ENCODE results near the gene DMBX1.

The DMBX1 gene

DNA sequence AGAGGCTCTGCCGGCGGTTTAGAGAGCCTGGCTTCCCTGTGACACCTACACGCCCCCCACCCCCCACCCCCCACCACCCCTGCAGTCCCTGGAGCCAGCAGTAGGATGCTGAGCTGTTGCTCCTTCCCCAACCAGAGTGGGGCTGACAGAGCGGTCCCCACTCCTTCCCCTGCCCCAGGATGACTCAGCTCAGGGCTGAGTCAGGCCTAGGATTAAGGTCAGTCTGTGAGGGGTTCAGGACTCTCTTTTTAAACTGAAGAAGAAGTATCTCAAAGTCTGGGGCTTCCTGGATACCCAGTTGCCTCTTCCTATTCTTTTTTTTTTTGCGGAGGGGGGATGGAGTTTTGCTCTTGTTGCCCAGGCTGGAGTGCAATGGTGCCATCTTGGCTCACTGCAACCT is 19.1 kb downstream of the DMBX1 start:
- DNase-seq: no peak

DNA sequence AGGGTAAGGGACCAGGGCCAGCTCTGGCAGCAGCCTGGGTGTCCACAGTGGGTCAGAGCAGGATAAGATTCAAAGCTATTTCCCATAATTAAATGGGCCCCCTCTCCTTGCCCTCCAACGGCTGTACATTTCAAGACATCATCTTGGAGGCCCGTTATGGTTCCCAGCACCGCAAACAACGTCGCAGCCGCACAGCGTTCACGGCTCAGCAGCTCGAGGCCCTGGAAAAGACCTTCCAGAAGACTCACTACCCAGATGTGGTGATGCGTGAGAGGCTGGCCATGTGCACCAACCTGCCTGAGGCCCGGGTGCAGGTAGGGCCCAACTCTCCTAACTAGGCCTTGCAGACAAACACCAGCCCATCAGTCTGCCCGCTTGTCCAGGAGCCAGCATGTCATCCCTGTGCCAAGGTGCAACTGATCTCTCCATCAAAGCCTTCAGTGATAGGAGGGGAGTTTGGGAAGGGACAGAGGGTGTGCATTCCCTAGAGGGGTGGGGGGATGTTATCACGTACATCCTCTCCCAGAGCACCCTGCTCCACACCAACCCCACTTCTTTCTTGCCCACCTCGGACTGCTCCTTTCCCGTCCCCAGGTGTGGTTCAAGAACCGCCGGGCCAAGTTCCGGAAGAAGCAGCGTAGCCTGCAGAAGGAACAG is 20.8 kb downstream of the DMBX1 start:
- DNase-seq: no peak

DNA sequence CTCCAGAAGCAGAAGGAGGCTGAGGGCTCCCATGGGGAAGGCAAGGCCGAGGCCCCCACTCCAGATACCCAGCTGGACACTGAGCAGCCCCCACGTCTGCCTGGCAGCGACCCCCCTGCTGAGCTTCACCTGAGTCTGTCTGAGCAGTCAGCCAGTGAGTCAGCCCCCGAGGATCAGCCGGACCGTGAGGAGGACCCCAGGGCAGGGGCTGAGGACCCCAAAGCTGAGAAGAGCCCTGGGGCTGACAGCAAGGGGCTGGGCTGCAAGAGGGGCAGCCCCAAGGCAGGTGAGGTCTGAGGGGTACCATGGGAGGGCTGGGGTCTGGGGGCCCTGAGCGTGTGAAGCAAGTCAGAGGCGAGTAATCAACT is 21.3 kb downstream of the DMBX1 start:
- no peak for DNase-seq

DNA sequence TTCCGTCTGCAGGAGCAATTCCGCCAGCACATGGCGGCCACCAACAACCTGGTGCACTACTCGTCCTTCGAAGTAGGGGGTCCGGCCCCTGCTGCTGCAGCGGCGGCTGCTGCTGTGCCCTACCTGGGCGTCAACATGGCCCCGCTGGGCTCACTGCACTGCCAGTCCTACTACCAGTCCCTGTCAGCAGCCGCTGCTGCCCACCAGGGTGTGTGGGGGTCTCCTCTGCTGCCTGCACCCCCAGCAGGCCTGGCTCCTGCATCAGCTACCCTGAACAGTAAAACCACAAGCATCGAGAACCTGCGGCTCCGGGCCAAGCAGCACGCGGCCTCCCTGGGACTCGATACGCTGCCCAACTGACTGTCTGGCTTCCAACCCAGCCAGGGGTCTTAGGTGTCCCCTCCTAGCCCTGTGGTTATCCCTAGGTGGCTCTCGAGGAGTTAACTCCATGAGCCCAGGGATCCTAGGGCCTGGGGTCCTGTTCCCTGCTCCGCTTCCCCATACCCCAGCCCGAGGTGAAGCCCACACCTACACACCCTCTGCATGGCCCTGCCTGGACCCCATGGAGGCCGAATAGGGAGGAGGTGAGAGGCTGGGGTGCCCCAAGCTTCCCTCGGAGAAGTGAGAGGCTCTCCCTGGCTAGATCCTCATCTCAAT is 22.6 kb downstream of the DMBX1 start:
- no peak for DNase-seq

DNA sequence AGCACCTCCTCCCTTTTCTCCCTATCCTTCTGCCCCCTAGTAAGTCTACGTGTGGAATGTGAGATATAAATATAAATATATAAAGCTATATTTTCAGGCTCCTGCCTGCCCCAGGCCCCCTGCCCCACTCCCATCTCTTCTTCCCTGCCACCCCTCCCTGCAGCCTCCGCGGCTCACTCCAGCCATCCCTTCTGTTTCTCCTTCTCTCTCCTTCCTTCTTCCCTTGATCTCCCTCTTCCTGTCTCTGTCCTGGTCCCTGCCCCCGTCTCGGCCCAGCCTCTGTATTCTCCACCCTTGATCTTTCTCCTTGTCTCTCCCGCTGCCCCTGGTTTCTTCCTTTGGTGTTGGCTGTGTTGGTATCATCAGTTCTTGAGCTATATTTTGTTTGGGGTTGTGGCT is 23.2 kb downstream of the DMBX1 start:
- DNase-seq: no peak

DNA sequence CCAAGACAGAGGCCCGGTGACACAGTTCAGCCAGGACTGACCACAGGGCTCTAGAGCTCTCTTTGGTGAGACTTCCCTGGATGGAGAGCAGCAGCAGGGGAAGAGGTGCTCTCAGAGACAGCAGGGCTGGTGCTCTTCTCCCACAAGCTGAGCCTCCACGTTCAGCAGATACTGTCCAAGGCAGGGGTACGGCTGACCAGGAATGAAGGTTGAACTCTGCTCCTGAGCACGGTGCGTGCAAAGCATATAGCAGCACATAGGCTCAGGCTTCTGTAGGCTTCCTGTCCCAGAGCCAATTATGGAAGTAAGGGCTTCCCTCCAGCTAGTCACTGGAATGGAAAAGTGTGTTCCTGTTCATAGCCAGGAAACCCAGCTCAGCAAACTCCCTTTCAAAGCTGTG is 23.9 kb downstream of the DMBX1 start:
- DNase-seq: no peak

DNA sequence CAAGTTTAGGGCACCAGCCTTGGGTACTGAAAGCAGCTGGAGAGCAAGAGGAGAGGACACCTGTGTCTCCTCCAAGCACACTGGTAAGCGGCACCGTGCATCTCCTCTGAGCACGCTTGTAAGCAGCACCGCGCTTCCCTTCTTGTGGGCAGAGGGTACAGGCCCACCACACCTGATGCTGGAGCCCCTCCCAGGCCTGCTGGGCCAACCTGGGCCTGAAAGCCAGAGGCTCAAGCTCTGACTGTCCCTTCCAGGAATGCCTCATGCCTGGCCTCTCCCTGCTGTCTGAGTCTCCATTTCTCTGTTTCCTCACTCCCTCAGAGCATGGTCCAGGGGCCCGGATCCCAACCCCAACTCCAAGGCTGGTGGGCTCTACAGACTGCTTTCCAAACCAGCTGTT is 25.9 kb downstream of the DMBX1 start:
- DNase-seq: no peak

DNA sequence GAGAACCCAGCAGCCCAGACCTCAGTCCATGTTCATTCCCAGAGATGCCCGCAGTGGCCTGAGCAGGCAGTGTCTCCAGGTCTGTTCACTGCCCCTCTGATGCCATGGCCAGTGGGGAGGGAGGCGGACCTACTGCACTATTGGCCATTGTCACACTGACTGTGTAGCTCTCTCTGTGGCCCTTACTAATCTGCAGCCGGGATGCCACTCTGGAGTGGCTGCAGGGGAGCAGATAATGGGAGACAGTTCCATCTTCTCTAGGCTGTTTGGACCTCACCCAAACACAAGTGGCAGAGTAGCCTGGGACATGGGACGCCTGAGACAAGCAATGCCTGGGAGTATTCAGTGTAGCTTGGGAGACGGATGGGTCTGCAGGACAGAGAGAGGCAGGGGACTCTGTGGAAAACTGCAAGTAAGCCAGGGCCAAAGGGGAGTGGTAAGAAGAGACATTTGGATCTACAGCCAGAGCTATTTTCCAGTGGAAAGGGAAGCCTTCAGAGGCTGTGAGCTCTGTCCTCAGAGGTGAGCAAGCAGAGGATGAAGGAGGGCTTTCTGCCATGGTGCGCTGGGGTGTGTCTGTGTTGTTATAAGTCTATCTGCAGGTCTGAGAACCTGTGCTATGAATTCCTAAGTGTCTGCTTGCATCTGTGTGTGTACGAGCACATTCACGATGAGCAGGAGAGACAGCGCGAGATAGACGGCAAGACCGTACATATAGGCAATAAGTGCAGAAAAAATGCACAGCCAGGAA is 26.7 kb downstream of the DMBX1 start:
- DNase-seq: no peak

DNA sequence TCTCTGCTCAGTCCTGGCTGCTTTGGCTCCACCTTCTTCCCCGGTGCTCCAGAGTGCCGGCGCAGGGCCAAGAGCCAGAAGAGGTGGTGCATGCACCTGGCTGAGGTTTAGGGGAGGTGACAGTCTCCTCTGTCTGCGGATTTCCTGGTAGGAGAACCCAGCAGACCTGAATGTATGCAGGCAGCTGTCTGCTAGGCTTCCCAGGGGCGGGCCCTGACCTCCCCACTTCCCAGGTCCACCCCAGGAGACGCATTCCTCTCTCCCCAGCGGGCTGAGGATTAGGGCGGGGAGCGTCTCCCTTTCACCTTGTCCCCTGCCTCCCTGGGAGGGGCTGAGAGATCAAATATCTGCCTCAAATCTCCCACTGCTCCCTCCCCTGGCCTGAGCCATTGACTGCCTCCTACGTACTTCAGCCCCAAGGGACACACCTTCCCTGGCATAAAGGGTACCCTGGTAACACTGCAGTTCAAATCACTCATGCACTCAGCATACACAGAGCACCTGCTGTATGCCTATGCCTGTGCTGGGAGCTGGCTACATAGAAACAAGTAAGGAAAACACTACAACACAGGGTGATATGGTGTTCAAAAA is 27.5 kb downstream of the DMBX1 start:
- peak; percentile 86 for DNase-seq

DNA sequence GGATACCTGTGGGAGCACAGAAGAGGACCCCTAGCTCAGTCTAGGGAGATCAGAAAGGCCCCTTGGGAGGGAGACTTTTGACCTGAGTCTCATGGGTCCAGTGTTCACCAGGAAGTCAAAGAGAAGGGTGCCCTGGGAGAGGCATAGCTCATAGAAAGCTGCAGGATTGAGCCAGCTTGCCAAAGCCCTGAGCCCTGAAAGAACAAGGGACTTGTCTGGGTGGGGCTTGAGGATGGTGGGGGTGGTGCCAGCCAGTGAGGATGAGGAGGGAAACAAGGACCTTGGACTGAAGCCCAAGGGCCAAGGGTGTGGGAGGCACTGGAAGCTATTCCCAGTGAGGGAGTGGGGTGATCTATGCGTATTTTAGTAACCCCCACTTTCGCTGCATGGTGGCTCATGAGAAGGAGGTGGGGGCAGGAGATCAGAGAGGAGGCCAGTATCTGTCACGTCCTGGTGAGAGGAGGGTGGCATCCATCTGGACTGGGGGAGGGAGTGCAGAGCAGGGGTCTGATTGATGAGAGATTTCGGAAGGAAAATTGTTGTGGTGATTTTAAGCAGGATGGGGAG is 28.4 kb downstream of the DMBX1 start:
- DNase-seq: no peak

DNA sequence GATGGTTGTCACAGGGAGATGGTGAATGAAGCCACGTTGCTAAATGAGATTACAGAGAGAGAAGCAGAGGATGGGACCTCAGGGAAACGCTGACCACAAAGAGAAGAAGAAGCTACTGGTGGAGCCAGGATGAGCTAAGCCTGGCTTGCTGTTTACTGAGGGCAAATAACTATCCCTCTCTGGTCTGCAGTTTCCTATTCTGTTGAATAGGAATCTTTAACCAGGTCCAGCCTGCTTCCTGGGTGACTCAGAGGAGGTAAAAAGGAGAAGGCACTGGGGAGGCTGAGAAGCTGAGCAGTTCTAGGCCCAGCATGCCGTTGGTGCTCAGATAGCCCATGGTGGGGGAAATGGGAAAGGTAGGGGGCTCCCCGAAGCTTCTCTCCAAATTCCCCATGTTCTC is 29.6 kb downstream of the DMBX1 start:
- DNase-seq: no peak

DNA sequence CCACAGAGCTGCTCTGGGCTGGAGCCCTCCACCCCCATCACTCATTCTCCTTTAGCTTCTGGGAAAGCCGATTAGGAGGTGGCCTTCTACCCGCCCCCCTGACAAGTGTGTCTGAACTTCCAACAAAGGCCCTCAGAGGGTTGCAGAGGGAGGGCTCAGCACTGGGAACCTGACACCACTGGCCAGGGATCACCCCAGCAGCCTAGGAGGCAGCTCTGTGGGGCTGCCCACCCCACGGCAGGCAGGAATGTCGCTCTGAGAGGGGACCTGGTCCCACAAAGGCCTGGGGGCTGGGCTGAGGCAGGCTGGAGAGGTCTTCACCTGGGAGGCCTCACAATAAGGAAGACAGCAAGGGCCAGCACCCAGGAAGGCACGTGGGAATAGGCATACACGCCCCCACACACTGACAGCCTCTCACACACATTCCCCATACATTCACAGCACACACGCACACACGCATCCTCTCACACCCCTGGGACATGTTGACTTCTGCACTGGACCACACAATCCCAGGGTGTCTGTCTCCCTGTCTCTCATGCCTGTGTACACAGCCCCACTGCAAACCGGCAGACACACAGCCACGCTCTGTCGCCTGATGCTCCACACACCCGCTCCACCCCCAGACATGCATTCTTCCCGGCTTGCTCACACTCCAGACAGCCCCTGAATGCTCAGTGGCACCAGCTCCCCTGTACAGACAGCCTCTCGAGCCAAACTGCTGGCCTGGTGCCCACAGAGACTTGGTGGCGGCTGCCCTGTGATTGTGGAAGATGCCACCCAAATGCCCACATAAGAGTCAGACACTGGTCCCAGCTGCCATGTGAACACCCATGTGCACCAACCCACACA is 30.7 kb downstream of the DMBX1 start:
- no peak for DNase-seq

DNA sequence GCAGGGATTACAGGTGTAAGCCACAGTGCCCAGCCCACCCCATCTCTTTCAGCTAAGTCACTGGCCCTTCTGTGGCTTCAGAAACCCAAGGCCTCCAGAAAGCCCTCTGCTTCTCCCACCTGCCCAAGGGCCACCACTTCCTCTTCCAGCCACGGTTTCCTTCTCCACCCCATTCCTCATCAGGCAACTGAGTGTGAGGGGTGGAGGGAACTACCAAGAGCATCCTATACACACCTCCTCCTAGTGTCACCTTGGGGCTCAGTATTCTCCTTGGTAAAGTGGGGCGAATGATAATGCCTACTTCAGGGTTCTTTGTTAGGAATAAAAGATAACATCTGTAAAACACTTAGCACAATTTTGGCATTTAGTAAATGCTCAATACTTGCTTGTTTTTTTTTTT is 31.8 kb downstream of the DMBX1 start:
- no peak for DNase-seq

DNA sequence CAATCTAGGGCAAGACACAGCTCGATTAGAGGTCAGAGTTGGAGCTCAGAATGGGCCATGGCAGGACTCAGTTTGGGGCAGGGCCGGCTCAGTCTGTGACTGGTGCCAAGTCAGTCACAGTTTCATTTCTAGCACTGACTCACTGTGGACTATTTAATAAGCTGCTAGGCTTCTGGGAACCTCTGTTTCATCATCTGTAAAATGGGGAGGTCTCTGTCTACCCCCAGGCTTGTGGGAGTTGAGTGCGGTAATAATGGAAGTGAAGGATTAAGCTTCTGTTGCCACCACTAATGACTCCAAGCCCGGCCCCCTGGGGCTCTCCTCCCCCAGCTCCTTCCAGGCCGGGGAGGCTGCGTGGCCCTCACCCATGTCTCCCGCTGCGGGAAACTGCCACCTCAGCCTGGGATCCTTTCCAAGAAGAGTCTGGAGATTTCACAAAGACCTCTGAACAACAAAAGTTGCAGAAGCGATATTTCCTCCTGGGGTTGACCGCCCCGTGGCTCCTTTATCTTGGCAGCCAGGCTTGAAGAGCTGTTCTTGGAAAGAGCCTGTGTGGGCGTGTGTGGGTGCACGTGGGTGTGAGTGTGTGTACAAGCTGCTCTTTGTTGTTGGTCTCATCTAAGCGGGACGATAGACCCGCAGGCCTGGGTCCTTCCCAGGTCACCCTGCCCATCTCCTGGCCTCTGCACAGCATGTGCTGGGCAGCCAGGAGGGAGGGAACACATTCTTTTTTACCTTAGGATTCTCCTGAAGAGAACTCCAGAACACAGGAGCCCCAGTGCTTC is 32.7 kb downstream of the DMBX1 start:
- DNase-seq: no peak

DNA sequence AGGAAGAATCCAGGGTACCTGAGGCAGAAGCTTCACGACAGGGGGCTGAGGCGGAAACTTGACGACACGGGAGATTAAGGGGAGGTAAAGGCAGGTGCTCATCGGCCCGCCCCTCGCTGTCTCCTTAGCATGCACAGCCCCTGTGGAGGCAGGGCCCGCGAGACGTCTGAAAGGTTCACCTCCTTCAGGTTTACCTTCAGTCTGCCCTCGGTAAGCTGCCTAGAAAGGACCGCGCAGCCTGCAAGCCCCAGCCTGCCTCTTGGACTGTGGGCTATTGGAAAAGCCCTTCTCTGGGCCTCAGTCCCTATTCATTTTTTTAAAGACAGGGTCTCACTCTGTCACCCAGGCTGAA is 33.3 kb downstream of the DMBX1 start:
- DNase-seq: no peak

DNA sequence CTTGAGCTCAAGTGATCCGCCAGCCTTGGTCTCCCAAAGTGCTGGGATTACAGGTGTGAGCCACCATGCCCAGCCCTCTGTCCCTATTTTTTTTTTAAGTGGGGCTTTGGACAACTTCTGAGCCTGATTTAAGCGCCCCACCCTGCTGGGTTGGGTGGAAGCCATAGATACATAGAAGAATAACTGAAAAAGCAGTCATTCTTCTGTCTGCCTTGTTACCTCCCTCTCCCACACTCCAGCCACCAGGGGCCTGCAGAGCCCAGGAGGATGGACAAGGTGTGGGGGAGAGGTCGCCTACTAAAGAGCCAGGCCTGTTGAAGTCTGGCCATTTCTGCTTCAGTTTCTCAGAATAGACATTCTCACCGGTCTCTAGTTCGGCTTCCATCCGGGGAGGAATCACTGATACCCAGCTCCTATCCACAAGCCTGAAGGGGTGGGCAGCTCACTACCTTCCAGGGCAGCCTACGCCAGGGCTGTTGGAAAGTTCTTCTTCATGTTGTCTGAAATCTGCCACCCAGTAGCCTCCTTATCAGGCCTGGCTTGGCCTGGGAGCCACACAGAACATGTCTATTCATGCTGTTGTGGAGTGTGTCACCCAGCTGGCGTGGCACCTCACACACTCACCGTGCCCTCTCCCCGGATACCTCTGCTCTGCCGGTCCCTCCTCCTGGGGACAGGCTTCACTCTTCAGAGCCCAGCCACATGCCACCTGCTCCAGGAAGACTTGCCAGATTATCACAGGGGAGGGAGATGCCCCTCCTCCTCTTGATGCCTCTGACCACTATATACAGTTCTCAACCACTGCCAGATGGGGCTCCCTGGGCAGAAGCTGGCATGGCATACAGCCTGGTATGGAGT is 34.1 kb downstream of the DMBX1 start:
- no peak for DNase-seq

DNA sequence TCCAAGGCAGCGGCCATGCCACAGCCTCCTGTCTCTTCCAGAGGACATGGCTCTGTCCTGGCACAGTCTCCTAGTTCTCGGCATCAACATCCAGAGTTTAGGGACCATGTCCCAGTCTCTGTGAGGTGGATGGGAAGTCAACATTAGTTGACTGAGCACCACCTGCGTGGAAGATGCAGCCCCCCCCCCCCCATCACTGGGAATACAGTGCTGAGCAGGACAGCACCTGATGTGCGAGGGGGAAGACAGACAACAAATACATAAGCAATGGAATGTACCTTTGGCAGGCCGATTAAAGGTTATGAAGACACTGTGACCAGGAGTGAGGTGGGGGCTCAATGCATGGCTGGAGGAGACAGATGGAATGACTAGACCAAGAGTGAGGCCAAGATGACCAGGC is 35.2 kb downstream of the DMBX1 start:
- no peak for DNase-seq

DNA sequence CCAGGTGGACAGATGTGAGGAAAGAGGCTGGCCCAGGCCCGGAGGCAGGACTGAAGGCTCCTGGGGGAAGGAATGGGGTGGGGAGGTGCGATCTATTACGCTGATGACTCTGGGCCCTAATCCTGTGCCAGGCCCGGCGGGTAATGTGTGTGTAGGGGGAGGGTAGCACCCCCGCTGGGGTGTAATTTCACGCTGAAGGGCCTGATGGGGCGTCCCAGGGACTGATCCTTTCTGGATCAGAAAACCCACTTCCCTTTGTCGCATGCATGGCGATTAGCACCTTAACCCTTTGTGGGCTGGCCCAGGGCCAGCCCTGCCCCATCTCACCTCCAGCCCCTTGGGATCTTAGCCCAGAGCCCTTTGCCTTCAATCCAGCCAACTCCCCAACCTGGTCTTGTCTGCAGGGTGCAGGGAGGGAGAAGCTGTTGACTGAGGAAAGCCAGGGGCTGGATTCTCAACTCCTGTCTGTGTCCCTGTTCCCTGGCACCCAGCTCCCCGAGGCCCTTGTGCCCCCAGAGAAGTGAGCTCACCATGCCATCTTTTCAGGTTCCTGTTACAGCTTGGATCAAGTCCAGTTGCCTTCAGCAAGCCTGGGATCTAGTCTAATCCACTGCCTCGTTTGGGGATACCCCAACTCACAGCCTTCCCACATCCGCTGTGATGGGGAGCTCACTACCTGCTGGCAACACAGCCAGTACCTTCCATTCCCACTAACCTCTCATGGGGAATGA is 35.8 kb downstream of the DMBX1 start:
- no peak for DNase-seq

DNA sequence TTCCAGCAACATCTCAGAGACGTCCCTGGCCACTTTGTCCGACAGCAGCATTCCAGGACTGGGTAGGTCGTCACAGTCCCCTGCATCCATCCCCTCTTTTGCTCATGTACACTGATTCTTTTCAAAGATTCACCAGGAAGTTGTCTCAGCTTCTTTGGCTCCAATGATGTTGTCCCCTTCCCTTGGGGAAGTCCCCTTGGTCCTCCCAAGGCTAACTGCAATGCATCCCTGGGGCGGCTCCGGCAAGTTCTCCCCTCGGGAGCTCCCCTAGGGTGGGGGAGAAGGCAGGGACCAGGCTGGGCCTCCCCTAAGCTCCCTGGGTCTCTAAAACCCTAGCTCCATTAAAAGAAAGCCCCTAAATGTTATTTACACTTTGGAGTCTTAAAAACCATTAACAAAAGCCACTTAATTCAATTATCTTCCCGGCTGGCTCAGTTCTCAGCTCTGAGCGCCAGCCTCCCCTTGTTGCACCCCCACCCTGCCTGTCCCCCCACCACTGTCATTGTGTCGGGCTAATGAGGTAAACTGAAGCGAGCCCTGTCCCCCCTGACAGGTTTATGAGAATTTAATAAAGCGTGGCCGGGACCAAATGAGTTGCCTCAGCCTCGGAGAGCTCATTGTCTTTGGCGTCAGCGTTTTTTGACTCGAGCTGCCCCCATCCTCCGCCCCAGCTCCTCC is 36.5 kb downstream of the DMBX1 start:
- DNase-seq: no peak

Data from NCI-H1436 treated with DMSO at 0.1 percent for 48 hours (cell line).